Body of pancreas (tissue), 4 donors: ENCODE measurements around the gene SEMA6C.

ENCODE experiments used
- POLR2A ChIP-seq, 3 donors: fragments of 450-650 bp; IDR thresholded peaks; one replicate each; pipeline ENCODE4 v1.6.1; 2016; ENCODE audit warnings: antibody characterized with exemption in 3 of 3, mild to moderate bottlenecking in 2 of 3
- TF ChIP-seq, protein P1 (sequence below), 7 experiments: fragments of 450-650 bp in 4 of 7; fragments of 200-600 bp in 3 of 7; sonication (generic) in 3 of 7; IDR thresholded peaks; one replicate each; pipeline ENCODE4 v1.5.1; 2016 to 2019; ENCODE audit warnings: antibody characterized with exemption in 7 of 7

DNA sequence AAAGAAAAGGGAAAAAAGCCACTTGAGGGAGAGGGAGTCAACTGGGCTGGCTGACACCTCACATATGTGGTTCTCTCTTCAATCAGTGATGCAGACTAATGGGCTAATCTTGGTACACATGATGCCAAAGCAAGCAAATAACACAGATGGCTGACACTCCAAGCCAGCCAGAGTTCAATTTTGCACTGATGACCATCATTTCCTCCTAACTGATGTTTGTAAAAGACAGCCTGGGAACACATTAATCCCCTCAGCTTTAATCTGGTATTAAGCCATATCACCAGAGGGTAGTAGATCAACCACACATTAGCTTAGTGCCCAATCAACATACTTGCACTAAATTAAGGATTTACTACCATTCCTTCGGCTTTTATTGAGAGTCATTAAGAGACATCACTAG lies 40.8 kb upstream of the SEMA6C start:
- TF ChIP-seq, protein P1, sequence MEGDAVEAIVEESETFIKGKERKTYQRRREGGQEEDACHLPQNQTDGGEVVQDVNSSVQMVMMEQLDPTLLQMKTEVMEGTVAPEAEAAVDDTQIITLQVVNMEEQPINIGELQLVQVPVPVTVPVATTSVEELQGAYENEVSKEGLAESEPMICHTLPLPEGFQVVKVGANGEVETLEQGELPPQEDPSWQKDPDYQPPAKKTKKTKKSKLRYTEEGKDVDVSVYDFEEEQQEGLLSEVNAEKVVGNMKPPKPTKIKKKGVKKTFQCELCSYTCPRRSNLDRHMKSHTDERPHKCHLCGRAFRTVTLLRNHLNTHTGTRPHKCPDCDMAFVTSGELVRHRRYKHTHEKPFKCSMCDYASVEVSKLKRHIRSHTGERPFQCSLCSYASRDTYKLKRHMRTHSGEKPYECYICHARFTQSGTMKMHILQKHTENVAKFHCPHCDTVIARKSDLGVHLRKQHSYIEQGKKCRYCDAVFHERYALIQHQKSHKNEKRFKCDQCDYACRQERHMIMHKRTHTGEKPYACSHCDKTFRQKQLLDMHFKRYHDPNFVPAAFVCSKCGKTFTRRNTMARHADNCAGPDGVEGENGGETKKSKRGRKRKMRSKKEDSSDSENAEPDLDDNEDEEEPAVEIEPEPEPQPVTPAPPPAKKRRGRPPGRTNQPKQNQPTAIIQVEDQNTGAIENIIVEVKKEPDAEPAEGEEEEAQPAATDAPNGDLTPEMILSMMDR (IDR thresholded peaks at IDR 0.05), result no peak
- no peak for TF ChIP-seq POLR2A (IDR thresholded peaks at IDR 0.05)
